Esophagus mucosa (tissue), 1 donor: ENCODE data around the gene LRIF1. TPM values are rescaled to one million over a fixed set of nuclear protein-coding genes. Genes with fewer than 3 reads are reported as not detected.

Experiments
- total RNA-seq: library from RNA; stranded (reverse); gene quantifications from one replicate; pipeline ENCODE4 v1.2.4, GENCODE V29; 2023
- donor health status: DM: yes; HTN: yes; CAD: no.

The LRIF1 gene
- total RNA-seq, 1 donor from 2014 or later: 7.1 TPM

Other genes starting within 250 kb of the LRIF1 start
- gene CD53, start 90.8 kb downstream of the LRIF1 start, total RNA-seq: 5.1 TPM
- gene DRAM2, start 176.2 kb upstream of the LRIF1 start, total RNA-seq: 22.0 TPM
- gene CEPT1, start 176.3 kb upstream of the LRIF1 start, total RNA-seq: 23.3 TPM
- 47.5 TPM for gene DENND2D, start 236.7 kb upstream of the LRIF1 start, total RNA-seq